Activated naive CD8-positive, alpha-beta T cell treated with anti-CD3 and anti-CD28 coated beads, Interleukin-2, amount 50 U/mL, for 16 hours (primary cell): ENCODE results near the gene LTA.
"Not testable (repeated sequence)": the region's sequence is repeated elsewhere in the genome, so short reads cannot be mapped to it uniquely, and the experiment has no call there.

ENCODE experiments used
- DNase-seq: peaks from one replicate; pipeline ENCODE4 v3.0.0-alpha.2; 2020; ENCODE audit warnings: low read depth, low spot score

The LTA gene

GRCh38 chr6:31586599-31587281 lies 14.7 kb downstream of the LTA start:
- DNase-seq, result no peak

DNA sequence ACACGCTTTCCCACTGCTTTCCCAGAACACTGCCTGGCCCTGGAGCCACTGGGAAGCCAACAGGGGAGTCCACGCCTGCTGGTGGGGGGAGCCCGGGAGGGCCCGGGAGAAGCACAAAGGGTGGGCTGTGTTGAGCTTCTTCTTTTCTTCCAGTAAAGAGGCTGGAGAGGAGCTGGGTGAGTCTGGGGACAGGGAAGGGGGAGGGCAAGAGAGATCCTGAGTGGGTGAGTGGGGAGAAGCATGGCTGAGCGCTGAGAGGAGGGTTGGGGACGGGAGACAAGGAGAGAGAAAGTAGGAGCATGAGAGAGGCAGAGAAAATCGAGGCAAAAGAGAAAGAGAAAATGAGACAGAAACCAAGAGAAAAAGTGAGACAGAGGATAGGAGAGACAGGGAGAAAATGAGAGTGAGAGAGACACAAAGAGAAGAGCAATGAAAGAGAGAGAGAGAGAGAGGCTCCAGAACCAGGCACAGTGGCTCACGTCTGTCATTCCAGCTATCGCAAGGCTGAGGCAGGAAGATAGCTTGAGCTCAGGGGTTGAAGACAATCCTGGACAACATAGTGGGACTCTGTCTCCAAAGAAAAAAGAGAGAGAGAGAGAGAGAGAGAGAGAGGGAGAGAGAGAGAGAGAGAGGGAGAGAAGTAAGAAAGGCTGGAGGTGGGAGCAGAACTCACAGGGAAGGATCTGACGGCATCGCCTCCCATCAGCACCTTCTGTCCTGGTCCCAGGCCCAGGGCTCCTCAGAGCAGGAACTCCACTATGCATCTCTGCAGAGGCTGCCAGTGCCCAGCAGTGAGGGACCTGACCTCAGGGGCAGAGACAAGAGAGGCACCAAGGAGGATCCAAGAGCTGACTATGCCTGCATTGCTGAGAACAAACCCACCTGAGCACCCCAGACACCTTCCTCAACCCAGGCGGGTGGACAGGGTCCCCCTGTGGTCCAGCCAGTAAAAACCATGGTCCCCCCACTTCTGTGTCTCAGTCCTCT lies 16.0 kb downstream of the LTA start:
- DNase-seq, result no peak

- DNase-seq, result no peak
These were observed 17.0 kb downstream of the LTA start for GRCh38 chr6:31588871-31589650.

GRCh38 chr6:31590691-31591090 lies 18.6 kb downstream of the LTA start:
- DNase-seq, result not testable (repeated sequence)

DNA sequence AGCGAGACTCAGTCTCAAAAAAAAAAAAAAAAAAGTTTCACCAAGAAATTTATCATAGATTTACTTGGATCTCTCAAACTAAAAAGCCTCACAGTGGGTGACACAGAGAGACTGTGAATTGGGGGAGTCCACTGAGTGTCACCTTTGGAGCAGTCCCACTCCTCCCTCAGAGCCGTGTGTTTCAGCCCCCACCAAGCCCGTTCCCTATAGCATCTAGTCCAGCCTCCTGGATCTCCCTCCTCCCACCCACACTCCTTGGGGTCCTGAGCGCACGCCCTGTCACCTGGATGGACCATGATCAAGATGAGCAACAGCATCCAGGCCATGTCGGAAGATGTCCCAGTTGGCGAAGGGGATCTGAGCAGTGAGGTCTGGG lies 20.3 kb downstream of the LTA start:
- no peak for DNase-seq

DNA sequence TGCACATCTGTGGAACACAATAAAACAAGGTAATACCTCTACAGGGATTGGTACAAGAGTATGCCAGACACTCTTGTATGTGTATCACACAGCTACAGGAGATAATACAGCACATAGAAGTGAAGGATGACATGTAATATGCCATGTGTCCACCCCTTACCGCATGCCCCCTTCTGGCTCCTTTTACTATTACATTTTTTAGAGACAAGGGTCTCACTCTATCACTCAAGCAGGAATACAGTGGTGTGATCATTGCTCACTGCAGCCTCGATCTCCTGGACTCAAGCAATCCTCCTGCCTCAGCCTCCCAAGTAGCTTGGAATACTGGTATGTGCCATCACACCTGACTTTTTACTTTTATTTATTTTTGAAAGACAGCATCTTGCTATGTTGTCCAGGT lies 24.9 kb downstream of the LTA start:
- no peak for DNase-seq

GRCh38 chr6:31607317-31607716 lies 35.2 kb downstream of the LTA start:
- DNase-seq, result no peak

DNA sequence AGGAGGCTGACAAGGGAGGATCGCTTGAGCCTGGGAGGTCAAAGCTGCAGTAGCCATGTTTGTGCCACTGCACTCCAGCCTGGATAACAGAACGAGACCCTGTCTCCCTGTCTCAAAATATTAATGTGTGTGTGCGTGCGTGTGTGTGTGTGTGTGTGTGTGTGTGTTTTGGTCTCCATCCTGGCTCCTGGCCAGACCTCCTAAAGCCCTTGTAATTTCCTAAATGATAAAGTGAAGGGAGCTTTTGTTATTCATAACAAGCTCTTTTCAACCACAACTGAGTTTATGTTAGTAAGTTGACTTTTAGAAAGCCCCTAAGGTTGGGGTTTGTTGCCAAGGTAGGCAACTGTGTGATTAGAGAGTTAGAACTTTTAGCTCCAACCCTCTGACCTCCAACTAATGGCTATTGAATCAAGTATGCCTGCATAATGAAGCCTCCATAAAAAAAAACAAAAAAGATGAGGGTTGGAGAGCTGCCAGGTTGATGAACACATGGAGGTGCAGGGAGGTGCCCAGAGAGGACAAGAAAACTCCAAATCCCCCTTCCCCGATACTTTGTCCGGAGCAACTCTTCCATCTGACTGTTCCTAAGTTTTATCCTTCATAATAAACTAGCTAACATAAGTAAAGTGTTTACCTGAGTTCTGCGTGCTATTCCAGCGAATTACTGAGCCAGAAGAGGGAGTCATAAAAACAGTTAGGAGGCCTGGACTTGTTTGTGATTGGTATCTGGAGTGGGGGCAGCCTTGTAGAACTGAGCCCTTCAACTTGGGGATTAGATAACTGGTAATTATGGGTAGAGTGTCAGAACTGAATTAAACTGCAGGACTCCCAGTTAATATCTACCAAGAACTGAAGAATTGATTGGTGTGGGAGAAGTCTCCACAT lies 37.7 kb downstream of the LTA start:
- no peak for DNase-seq

DNA sequence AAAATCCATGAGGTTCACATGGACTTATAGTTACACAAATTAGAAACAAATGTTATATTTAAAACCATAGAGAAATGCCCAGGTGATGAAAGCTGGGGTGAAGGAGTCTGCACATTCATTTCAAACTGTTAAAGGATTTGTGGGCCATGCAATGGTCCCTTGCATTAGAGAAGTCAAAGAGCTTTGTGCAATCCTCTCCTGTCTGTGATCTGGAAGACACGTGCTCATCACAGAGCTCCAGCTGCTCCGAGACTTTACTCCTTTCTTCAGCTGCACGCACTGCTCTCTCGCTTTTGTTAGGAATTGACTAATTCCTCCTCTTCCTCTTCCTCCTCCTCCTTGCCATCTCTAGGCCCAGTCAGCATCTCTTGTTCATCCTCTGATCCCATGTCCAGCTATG lies 38.9 kb downstream of the LTA start:
- DNase-seq, result no peak

DNA sequence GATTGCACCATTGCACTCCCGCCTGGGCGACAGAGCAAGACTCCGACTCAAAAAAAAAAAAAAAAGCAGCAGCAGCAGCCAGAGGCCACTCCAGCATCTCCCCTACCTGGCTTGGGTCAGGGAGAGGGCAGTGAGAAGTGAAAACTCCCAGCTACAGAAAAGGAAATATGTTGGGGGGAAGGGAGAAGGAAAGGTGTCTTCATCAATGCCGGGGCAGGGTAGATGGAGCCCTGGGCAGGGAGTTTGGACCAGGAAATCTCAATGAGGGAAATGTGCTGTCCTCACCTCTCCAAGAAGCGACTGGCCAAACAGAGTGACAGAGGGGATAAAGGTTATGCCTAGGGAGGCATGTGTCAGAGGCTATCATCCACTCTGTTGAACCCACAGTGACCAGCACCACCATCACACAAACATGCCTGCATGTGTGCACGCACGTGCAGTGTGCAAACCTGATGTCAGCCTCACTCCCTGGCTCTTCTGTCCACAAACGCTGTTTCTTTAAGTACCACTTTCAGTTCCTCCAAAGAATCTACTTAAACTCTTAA lies 42.1 kb downstream of the LTA start:
- DNase-seq, result no peak

DNA sequence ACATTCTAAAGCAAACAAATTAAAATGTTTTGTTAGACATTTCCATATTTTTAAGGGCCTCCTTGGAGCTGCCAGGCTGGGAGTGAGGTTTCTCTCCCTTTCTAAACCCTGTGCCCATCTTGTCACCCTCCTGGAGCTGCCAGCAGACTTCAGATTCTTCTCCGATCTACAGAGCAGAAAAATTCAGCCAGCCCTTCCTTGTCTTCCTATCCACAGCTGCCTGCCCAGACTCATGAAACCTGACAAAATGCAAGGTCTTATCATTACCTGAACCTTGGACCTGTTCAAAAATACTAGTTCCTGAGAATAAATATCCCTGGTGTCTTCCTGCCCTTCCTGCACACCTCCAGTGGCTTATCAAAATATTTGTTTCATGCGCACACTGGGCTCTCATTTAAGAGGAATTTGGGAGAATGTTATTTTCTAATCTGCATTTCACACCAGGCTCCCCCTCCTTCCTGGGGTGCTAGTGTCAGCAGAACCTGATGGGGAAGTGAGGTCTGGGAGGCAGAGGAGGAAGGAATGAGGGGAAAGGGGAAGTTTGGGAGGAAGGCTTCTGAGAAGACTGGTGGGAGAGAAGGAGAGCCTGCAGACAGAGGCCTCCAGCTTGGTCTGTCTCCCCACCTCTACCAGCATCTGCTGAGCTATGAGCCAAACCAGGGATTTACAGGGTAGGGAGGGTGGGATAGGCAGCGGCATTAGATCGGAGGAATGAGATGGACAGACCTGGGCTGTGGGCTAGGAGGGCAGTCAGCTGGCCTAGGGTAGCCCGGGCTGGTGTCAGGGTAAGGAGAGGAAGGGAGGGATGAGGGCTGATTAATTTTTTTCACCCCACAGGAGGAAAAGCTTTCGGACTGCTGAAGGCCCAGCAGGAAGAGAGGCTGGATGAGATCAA lies 42.8 kb downstream of the LTA start, which contains the start of gene AIF1:
AIF1 (plus strand) TSS at position 551 of the 895 bp plus-strand sequence; CDS start at position 647, 96 bp downstream.
- no peak for DNase-seq

- DNase-seq, result no peak
These were observed 43.7 kb downstream of the LTA start for GRCh38 chr6:31615748-31616147.

DNA sequence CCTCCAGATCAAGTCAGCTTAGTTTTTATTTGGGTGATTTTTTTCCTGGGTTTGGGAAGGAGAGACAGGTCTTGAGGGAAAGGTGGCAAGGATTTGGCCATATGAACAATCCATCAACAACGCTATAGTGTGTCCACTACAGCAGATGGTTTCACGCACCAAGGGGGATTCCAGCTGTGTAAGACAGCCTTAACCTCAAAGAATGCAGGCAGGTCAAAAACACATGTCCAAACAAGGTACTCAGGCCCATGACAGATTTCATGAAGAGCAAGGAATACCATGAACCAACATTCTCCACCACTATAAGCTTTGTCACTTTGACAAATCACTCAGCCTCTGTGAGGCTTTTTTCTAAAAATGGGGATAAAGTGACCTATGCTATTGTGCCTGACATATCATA lies 44.9 kb downstream of the LTA start:
- no peak for DNase-seq

DNA sequence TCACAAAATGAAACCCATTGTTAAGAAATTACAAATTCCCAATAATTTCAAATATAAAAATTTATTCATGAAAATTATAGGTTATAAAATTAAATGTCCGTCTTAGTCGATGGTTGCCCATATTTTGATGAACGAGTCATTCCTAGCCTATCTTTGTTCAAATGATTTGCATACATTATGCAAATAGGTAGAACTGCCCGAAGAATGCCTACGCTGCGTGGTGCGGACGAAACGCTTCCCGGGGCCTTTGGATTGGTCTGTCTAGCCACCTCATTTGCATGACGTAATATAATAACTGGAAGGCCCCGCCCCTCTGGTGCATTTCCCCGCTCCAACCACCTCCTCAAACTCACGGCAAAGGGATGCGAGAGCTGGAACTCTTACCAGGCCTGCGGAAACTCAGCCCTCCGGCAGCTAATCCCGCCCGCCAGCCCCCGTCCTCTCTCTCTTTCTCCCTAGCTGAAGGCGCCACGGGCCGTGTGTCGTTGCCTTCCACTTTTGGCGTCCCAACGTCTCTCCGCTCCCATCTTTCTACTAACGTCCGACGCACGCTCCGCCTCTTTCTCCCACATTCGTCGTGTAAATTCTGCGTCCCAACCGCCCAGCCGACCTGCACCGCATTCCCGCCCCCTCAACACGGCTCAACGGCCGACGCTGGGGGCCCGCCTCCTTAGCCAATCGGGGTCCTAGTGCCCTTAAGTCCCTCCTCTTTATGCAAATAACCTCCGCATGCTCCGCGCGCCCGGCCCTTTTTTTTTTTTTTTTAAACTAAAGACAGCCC lies 47.9 kb downstream of the LTA start:
- peak; percentile 93 for DNase-seq

DNA sequence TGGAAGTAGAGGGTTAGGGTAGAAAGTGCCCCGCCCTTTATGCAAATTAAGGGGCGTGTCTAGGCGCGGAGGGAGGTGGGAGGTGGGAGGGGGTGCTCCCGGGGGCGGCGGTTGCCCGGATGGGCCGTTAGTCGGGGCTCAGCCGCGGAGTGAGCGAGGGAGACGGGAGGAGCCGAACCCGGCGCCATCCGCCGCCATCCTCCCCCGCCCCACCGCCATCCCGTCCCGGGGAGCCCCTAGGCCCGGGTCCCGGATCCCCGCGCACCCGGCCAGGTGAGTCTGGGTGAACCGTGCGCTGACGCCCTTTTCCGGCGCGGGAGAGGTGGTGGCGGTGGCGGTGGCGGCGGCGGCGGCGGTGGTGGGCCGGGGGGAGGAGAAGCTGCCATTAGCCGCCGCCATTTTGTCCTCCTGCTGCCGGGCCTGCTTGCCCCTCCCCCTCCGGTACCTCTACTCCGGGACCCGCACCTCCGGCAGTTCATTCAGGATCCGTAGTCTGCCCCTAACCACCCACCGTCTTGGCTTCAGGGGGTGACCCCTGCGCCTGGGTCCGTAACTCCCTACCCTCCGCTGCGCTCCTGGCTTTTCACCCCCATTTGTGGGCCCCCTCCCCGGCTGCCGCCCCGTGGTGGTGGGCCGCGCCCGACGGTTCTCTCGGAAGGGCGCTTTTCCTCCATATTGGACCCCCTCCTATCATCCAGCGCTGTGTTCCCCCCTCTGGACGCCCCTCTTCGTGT lies 48.7 kb downstream of the LTA start, which contains the start of gene PRRC2A:
PRRC2A (plus strand) TSS at position 130 of the 734 bp plus-strand sequence. CDS start 2,075 bp downstream, outside the sequence.
- peak; percentile 57 for DNase-seq

- DNase-seq, result no peak
These were observed 49.3 kb downstream of the LTA start for GRCh38 chr6:31621320-31621939.

- no peak for DNase-seq
These were observed 49.9 kb downstream of the LTA start for GRCh38 chr6:31621991-31622390.

DNA sequence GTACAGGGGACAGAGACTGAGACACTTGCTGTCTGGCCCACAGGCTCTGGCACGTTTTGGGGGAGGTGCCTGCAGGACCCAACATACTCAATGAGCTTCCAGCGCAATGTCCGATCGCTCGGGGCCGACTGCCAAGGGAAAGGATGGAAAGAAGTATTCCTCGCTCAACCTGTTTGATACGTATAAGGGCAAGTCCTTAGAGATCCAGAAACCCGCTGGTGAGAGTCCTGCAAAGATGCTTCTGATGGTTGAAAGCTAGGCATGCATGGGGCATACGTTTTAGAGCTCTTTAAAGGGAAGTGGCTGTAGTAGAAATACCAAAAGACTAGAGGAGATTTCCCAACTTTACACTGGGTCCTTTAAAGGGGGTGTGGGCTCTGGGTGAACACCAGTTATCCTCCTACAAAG lies 50.6 kb downstream of the LTA start:
- DNase-seq, result no peak
